Testis (tissue), 3 donors: ENCODE results near the gene C5orf15. TPM values are rescaled to one million over a fixed set of nuclear protein-coding genes. Genes with fewer than 3 reads are reported as not detected.

Experiments used
- DNase-seq: peaks from one replicate; pipeline ENCODE4 v3.0.0-alpha.2; 2019
- H3K27ac ChIP-seq, 2 donors: fragments of 200-600 bp; sonication (generic); one replicate each; pipeline ENCODE4 v1.5.1; 2019
- H3K27me3 ChIP-seq: fragments of 200-600 bp; sonication (generic); one replicate; pipeline ENCODE4 v1.5.1; 2019
- H3K36me3 ChIP-seq: fragments of 200-600 bp; sonication (generic); one replicate; pipeline ENCODE4 v1.5.1; 2017; ENCODE audit warnings: low read depth; ENCODE audit errors: missing control alignments
- H3K4me1 ChIP-seq: fragments of 200-600 bp; sonication (generic); one replicate; pipeline ENCODE4 v1.5.1; 2019
- H3K4me3 ChIP-seq, 2 donors: fragments of 200-600 bp; sonication (generic); one replicate each; pipeline ENCODE4 v1.5.1; 2017 to 2019
- H3K9me3 ChIP-seq: fragments of 200-600 bp; sonication (generic); one replicate; pipeline ENCODE4 v1.5.1; 2017
- POLR2A ChIP-seq: fragments of 450-650 bp; IDR thresholded peaks from one replicate; pipeline ENCODE4 v1.6.1; 2017; ENCODE audit warnings: antibody characterized with exemption, mild to moderate bottlenecking, moderate library complexity
- WGBS, 2 donors: methylation state at CpG; one replicate each; pipeline ENCODE4 v1.1.5; 2018; 5-methylcytosine and 5-hydroxymethylcytosine counted together
- intact Hi-C: fragments of 100-400 bp; cut with DNase I; formaldehyde crosslinking; loops from one replicate; pipeline ENCODE4 v1.15.1; 2023; ENCODE audit warnings: low total_unique reads
- polyA plus RNA-seq: library from polyadenylated mRNA; stranded (reverse); fragments of 350-450 nt; fragmentation: Illumina TruSeq; extraction: RNeasy Lipid Tissue Mini Kit (QIAGEN cat#74804); gene quantifications from one replicate; pipeline ENCODE4 v1.2.3, GENCODE V29; 2014; ENCODE audit warnings: low read depth, low replicate concordance; ENCODE audit not compliant: insufficient read depth
- total RNA-seq, 2 donors: library from RNA; depleted of rRNA; stranded (reverse); fragments of >200 nt; gene quantifications; one replicate each; pipeline ENCODE4 v1.2.3, GENCODE V29; 2016
- TF ChIP-seq, protein P1 (sequence below), 3 experiments: fragments of 450-650 bp in 2 of 3; fragments of 200-600 bp in 1 of 3; sonication (generic) in 1 of 3; IDR thresholded peaks; one replicate each; pipeline ENCODE4 v1.5.1; 2016 to 2019; ENCODE audit warnings: antibody characterized with exemption in 3 of 3, mild to moderate bottlenecking in 2 of 3, moderate library complexity in 1 of 3

The C5orf15 gene
- total and polyA plus RNA-seq, 3 donors from 2014 or later: 44.8 to 65.1 (median 62.9) TPM

GRCh38 chr5:134005417-134006061, 37.1 kb upstream of the C5orf15 start:
- 5 to 8% methylated on average over 37 to 40 of the region's 40 CpGs for WGBS, 2 donors
- no peaks in the 10 kb centered on the region for H3K27me3 ChIP-seq
- peak; percentile 54 for DNase-seq
- H3K9me3 ChIP-seq: no peaks in the 10 kb centered on the region
- H3K4me1 ChIP-seq: peaks cover 32% of the 10 kb centered on the region
- peak overlapping the region; percentile 92 to 93 for H3K4me3 ChIP-seq
- H3K36me3 ChIP-seq: no peaks in the 10 kb centered on the region
- intact Hi-C loops: no loop called here
- H3K27ac ChIP-seq: peak overlapping the region; percentile 98 to 99
- TF ChIP-seq, protein P1, sequence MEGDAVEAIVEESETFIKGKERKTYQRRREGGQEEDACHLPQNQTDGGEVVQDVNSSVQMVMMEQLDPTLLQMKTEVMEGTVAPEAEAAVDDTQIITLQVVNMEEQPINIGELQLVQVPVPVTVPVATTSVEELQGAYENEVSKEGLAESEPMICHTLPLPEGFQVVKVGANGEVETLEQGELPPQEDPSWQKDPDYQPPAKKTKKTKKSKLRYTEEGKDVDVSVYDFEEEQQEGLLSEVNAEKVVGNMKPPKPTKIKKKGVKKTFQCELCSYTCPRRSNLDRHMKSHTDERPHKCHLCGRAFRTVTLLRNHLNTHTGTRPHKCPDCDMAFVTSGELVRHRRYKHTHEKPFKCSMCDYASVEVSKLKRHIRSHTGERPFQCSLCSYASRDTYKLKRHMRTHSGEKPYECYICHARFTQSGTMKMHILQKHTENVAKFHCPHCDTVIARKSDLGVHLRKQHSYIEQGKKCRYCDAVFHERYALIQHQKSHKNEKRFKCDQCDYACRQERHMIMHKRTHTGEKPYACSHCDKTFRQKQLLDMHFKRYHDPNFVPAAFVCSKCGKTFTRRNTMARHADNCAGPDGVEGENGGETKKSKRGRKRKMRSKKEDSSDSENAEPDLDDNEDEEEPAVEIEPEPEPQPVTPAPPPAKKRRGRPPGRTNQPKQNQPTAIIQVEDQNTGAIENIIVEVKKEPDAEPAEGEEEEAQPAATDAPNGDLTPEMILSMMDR (IDR thresholded peaks at IDR 0.05): no peak
- no peak for TF ChIP-seq POLR2A

DNA sequence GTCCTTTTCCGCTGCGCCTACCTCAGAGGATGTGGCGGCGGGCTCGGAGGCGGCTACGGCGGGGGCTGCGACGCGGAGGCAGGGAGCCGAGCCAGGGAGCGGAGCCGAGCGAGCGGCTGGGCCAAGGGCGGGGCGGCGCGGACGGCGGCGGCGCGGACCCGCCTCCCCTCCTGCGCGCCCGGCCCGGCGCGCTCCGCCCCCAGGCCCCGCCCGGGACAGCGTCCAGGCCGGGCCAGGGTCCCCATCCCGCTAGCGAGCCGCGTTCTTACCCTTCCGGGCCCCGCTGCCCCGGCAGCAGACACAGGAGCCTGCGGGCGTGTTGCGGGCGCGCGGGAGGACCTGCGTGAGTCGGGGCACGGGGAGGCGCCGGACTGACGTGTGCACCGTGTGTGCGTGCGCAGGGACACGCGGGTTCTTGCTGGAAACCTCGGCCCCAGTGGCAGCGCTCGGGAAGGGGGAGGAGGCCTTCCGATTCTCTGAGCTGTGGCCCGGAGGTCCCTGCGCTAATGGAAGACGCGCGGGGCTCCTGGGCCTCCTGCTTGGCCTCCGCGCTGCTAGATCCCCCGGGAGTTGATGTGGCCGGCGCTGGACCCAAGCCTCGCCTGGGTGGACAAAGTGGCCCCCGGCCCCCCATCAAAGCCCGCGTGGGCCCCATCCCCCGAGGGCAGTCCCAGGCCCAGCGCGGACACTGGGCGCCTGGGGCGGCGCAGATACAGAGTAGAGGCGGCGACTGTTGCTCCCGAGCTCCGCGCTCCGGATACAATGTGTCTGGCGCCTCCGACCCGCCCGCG, 36.4 kb upstream of the C5orf15 start, which contains the start of gene VDAC1:
TSS of gene VDAC1 (minus strand) at position 350 of the 791 bp plus-strand sequence. CDS start 11,963 bp downstream, outside the sequence.
- H3K36me3 ChIP-seq: no peaks in the 10 kb centered on the region
- H3K27ac ChIP-seq: peak within 1 kb of the TSS; percentile 98 to 99
- no peaks in the 10 kb centered on the region for H3K9me3 ChIP-seq
- peaks cover 39% of the 10 kb centered on the region for H3K4me1 ChIP-seq
- peak within 1 kb of the TSS; percentile 92 to 93 for H3K4me3 ChIP-seq
- DNase-seq: peak; percentile 81
- TF ChIP-seq, protein P1 (IDR thresholded peaks at IDR 0.05): no peak
- TF ChIP-seq POLR2A: no peak
- WGBS, 2 donors: 1% methylated on average over 17 to 45 of the region's 96 CpGs
- intact Hi-C loops: no loop called here
- H3K27me3 ChIP-seq: no peaks in the 10 kb centered on the region

DNA sequence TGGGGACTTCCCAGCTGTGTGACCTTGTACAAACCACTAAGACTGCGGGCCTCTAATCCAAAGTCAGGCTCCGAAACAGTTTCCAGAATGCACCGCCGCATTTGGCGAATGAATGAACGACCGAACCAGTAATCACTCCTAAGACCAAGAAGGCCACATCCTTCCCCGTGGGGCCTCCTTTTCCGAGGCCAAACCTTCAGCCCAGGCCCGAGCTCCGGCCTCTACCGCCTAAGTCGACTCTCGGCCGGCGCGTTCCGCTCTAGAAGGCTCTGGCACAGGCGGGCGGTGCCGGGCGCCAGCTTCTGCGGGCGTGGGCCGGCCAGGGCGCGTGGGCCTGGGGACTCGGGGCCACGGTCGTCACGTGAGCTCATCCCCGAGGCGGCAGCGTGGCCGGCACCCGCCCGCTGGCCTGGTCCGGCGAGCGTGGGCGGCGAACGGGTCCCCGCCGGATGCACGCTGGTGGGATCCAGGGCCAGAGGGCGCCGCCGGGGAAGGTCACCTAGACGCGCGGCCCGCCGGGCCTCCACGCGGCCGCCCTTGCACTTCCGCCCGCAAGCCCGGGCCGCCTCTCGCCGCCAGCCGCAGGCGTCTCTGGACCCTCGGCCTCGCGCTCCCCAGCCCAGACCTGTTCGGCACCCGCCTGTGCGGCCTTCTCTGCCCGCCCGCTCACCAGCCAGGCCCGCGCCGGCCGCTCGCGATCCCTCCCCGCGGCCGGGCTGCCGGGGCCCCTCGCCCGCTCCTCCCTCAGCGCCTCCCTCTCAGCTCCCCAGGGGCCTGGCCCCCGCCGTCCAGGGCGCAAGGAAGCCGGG, 35.6 kb upstream of the C5orf15 start:
- no peaks in the 10 kb centered on the region for H3K36me3 ChIP-seq
- peaks cover 42% of the 10 kb centered on the region for H3K4me1 ChIP-seq
- WGBS, 2 donors: 0% methylated on average over 39 to 78 of the region's 90 CpGs
- intact Hi-C loops: no loop called here
- peak overlapping the region; percentile 92 to 93 for H3K4me3 ChIP-seq
- no peaks in the 10 kb centered on the region for H3K27me3 ChIP-seq
- TF ChIP-seq, protein P1 (IDR thresholded peaks at IDR 0.05): no peak
- no peak for TF ChIP-seq POLR2A
- H3K27ac ChIP-seq: peak overlapping the region; percentile 98 to 99
- DNase-seq: peak; percentile 68
- H3K9me3 ChIP-seq: no peaks in the 10 kb centered on the region

DNA sequence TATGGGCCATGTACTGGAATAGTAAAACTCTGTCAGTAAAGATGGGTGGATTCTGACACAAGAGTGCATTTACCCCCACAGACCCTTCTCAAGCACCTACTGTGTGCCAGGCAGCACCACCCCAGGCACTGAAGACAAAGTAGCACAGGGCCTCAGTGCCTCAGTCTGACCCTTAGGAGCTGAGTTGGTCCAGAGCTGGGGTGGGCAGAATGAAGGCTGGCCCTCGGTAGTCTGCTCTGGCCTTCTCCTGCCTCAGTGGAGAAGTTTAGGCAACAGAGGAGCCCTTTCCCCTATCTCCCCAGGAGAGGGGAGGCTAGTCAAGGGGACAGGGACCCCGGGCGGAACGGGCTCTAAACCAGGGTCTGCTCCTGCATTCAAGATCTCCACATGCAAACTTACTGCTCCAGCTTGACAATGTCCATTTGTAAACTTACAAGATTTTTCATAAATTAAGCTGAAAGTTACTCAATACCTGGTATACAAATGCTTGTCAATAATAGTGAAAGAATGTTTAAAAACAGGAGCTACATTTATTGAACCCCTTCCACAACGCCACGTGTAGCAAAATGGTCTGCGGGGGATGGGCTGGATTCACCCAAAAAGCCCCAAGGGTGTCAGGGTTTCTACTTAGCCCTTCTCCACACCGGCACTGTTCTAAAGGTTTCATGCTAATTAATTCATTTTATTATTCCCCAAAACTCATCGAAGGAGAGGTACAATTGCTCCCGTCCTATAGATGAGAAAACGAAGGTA, 34.8 kb upstream of the C5orf15 start:
- no peak for TF ChIP-seq POLR2A
- TF ChIP-seq, protein P1 (IDR thresholded peaks at IDR 0.05): no peak
- no peaks in the 10 kb centered on the region for H3K9me3 ChIP-seq
- H3K36me3 ChIP-seq: no peaks in the 10 kb centered on the region
- peaks cover 42% of the 10 kb centered on the region for H3K4me1 ChIP-seq
- intact Hi-C loops: no loop called here
- 12 to 24% methylated on average over 11 of the region's 11 CpGs for WGBS, 2 donors
- no peaks in the 10 kb centered on the region for H3K27me3 ChIP-seq
- no peak for DNase-seq
- H3K4me3 ChIP-seq: peak overlapping the region; percentile 92 to 93
- H3K27ac ChIP-seq: peak overlapping the region; percentile 98 to 99
